ENCODE data around the gene TBX21. TPM values are rescaled to one million over a fixed set of nuclear protein-coding genes. Genes with fewer than 3 reads are reported as not detected.

The TBX21 gene
- total and polyA plus RNA-seq, 2 of the 4 experiments (the other 2 are of a cell fraction), result not detected

- H3K4me1 ChIP-seq (ENCODE audit: control insufficient read depth, insufficient read depth, low read length), result peaks cover 27% of the 10 kb centered on the region
- intact Hi-C loops (cut with micrococcal nuclease), result no loop called here
- DNase-seq (no peak), ATAC-seq (ENCODE audit: low read depth) (no peak)
- no peak overlapping the region for H4K5ac ChIP-seq (ENCODE audit: low read depth, low read length)
- H3K36me3 ChIP-seq (ENCODE audit: control insufficient read depth, insufficient read depth, low read length), result no peaks in the 10 kb centered on the region
- H2AFZ ChIP-seq (replicated peaks; ENCODE audit: low read length, poor library complexity), result peak overlapping the region; percentile 47
- H3K4me2 ChIP-seq (ENCODE audit: low read depth, low read length), result no peak overlapping the region
- H3K18ac ChIP-seq (ENCODE audit: low read depth, low read length), result no peak overlapping the region
- ChIA-PET POLR2A (ENCODE audit: unreplicated experiment) (no interaction called here), CTCF (interaction anchor here (0.6 to 1.4 kb wide), 2 partner anchors 11 to 84 kb away, joined by 4 to 8 read pairs; no protein-coding TSS in a partner anchor)
- H2BK120ac ChIP-seq (ENCODE audit: low read depth, low read length), result 0 out of 2 replicates have a peak overlapping the region, but pooled peaks have one; percentile 29
- peak overlapping the region; percentile 5; the same call in 1 of the 2 replicates for H3K14ac ChIP-seq (replicated peaks; ENCODE audit: low read depth, low read length)
- H4K8ac ChIP-seq (ENCODE audit: low read depth in 2 of 2, low read length in 2 of 2), result no peak overlapping the region
- no TSS peak for BruUV-seq (replicated peaks)
- in situ Hi-C loops (cut with MboI; ENCODE audit: low sequenced_read_pairs), result no loop called here
- H3K9me3 ChIP-seq (ENCODE audit: control insufficient read depth, insufficient read depth, low read length), result no peaks in the 10 kb centered on the region
- H3K4me3 ChIP-seq (ENCODE audit: insufficient read depth, low read depth, low read length), result no peak overlapping the region
- no peak overlapping the region for H3K9ac ChIP-seq (ENCODE audit: low read depth, low read length)
- H3K79me1 ChIP-seq (ENCODE audit: low read depth in 1 of 2, low read length in 2 of 2), result no peaks in the 10 kb centered on the region
- H2BK5ac ChIP-seq (ENCODE audit: low read depth, low read length, poor library complexity, severe bottlenecking), result no peak overlapping the region
- peaks cover 92% of the 10 kb centered on the region for H3K27me3 ChIP-seq (ENCODE audit: control insufficient read depth, insufficient read depth, low read length)
- no peak overlapping the region for H4K91ac ChIP-seq (ENCODE audit: insufficient read depth, low read depth, low read length)
- no peak overlapping the region for H3K27ac ChIP-seq (ENCODE audit: insufficient read depth, low read length)
- WGBS, 2 experiments (ENCODE audit: extremely low coverage in 2 of 2, insufficient read length in 1 of 2), result 29% methylated on average over 4 of the region's 9 CpGs; no CpG with 5 or more reads in 1 of the 2 experiments
- H2AK5ac ChIP-seq (ENCODE audit: low read depth, low read length), result peak overlapping the region; percentile 48; the same call in 1 of the 2 replicates
- no peak overlapping the region for H3K23ac ChIP-seq (ENCODE audit: low read depth, low read length)
- H2AK9ac ChIP-seq (replicated peaks; ENCODE audit: low read depth, low read length, poor library complexity), result peak overlapping the region; percentile 40
- H3K4ac ChIP-seq (ENCODE audit: low read depth, low read length), result peak overlapping the region; percentile 15; the same call in 1 of the 2 replicates
- H2BK15ac ChIP-seq (ENCODE audit: low read depth, low read length), result no peak overlapping the region; the same call in 2 of the 3 replicates
- no peak overlapping the region; the same call in 1 of the 2 replicates for H2BK20ac ChIP-seq (ENCODE audit: low read depth, low read length)
- peaks cover 5% of the 10 kb centered on the region; the same call in 1 of the 2 replicates for H3K9me1 ChIP-seq (ENCODE audit: insufficient read depth, low read length)
- no peak for TF ChIP-seq MAZ (IDR thresholded peaks at IDR 0.05; ENCODE audit: borderline replicate concordance, low read depth, low read length)
- TF ChIP-seq POLR2A (IDR thresholded peaks at IDR 0.05; ENCODE audit: low read depth, low read length), result no peak
- no peak for TF ChIP-seq CTCF (conservative IDR thresholded peaks at IDR 0.05; ENCODE audit: low read depth, low read length)
- TF ChIP-seq ELK1 (IDR thresholded peaks at IDR 0.05; ENCODE audit: borderline replicate concordance, low read depth, low read length), result no peak
- TF ChIP-seq SMC3 (IDR thresholded peaks at IDR 0.05; ENCODE audit: low read depth, low read length), result no peak
- TF ChIP-seq RFX5 (IDR thresholded peaks at IDR 0.05; ENCODE audit: low read depth, low read length), result no peak
- TF ChIP-seq RAD21 (IDR thresholded peaks at IDR 0.05; ENCODE audit: low read length), result no peak
- no peak for TF ChIP-seq CEBPB (IDR thresholded peaks at IDR 0.05; ENCODE audit: low read depth, low read length)
- TF ChIP-seq USF2 (IDR thresholded peaks at IDR 0.05; ENCODE audit: low read depth, low read length), result no peak
- no peak for TF ChIP-seq MAFK (IDR thresholded peaks at IDR 0.05; ENCODE audit: low read depth, low read length)
- no peak for TF ChIP-seq RCOR1 (IDR thresholded peaks at IDR 0.05; ENCODE audit: insufficient replicate concordance, low read length)
- no peak for TF ChIP-seq FOS (IDR thresholded peaks at IDR 0.05; ENCODE audit: low read depth, low read length)
- TF ChIP-seq CHD1 (IDR thresholded peaks at IDR 0.05; ENCODE audit: low read depth, low read length), result no peak
- no peak for TF ChIP-seq BHLHE40 (IDR thresholded peaks at IDR 0.05; ENCODE audit: low read depth, low read length)
- no peak for TF ChIP-seq MXI1 (IDR thresholded peaks at IDR 0.05; ENCODE audit: borderline replicate concordance, low read depth, low read length)
- no peak overlapping the region for H3K56ac ChIP-seq (ENCODE audit: extremely low read depth, insufficient read depth, low read length)
- peaks cover 47% of the 10 kb centered on the region for H4K20me1 ChIP-seq (ENCODE audit: insufficient read depth, low read length)
- dilution Hi-C loops (cut with HindIII; ENCODE audit: low sequenced_read_pairs, unreplicated experiment), result no loop called here
Observed at GRCh38 chr17:47717979-47718621, 14.9 kb upstream of the TBX21 start.

Data from IMR-90 (cell line).